OCI-M1 (cell line): ENCODE data around the gene YIPF4.
A peak's percentile ranks its signal among the peaks of the same experiment; 100 is the strongest.
"Not testable (repeated sequence)": the region's sequence is repeated elsewhere in the genome, so short reads cannot be mapped to it uniquely, and the experiment has no call there.

Experiments used
- DNase-seq: peaks from one replicate; lab custom pipeline; 2025; lab: John Stamatoyannopoulos, UW

The YIPF4 gene

GRCh38 chr2:32277674-32278477, at the start of gene YIPF4:
TSS of gene YIPF4 (plus strand) at chr2:32277904. CDS start at chr2:32278156, 252 bp downstream.
- DNase-seq, result peak; percentile 96

- no peak for DNase-seq
Measured at GRCh38 chr2:32228181-32228580, 49.5 kb upstream of the YIPF4 start.

GRCh38 chr2:32229635-32230034, 48.1 kb upstream of the YIPF4 start:
- no peak for DNase-seq

- no peak for DNase-seq
Measured at GRCh38 chr2:32231959-32232358, 45.7 kb upstream of the YIPF4 start.

GRCh38 chr2:32235315-32235714, 42.4 kb upstream of the YIPF4 start:
- DNase-seq, result no peak

GRCh38 chr2:32237488-32237887, 40.2 kb upstream of the YIPF4 start:
- no peak for DNase-seq

- no peak for DNase-seq
Measured at GRCh38 chr2:32237996-32238395, 39.7 kb upstream of the YIPF4 start.

- DNase-seq, result peak; percentile 34
Measured at GRCh38 chr2:32242331-32242730, 35.4 kb upstream of the YIPF4 start.

GRCh38 chr2:32246911-32247310, 30.8 kb upstream of the YIPF4 start:
- no peak for DNase-seq

GRCh38 chr2:32248299-32248698, 29.4 kb upstream of the YIPF4 start:
- no peak for DNase-seq

- no peak for DNase-seq
Measured at GRCh38 chr2:32249731-32250236, 27.9 kb upstream of the YIPF4 start.

- no peak for DNase-seq
Measured at GRCh38 chr2:32250290-32250689, 27.4 kb upstream of the YIPF4 start.

- no peak for DNase-seq
Measured at GRCh38 chr2:32258242-32258641, 19.5 kb upstream of the YIPF4 start.

GRCh38 chr2:32260376-32260775, 17.3 kb upstream of the YIPF4 start:
- DNase-seq, result no peak

GRCh38 chr2:32262105-32262504, 15.6 kb upstream of the YIPF4 start:
- peak; percentile 77 for DNase-seq

GRCh38 chr2:32264422-32265105, 13.1 kb upstream of the YIPF4 start, which contains the start of gene NLRC4:
TSS of gene NLRC4 (minus strand) at chr2:32264886. CDS start at chr2:32256775, 8,111 bp downstream.
- peak; percentile 85 for DNase-seq

GRCh38 chr2:32271063-32271462, 6.6 kb upstream of the YIPF4 start:
- DNase-seq, result no peak

- DNase-seq, result no peak
Measured at GRCh38 chr2:32272279-32272678, 5.4 kb upstream of the YIPF4 start.

- peak; percentile 40 for DNase-seq
Measured at GRCh38 chr2:32274289-32274688, 3.4 kb upstream of the YIPF4 start.

GRCh38 chr2:32275790-32276189, 1.9 kb upstream of the YIPF4 start:
- not testable (repeated sequence) for DNase-seq

- no peak for DNase-seq
Measured at GRCh38 chr2:32277363-32277673, 386 bp upstream of the YIPF4 start.

- no peak for DNase-seq
Measured at GRCh38 chr2:32278478-32278853, 762 bp downstream of the YIPF4 start.

GRCh38 chr2:32284321-32284720, 6.6 kb downstream of the YIPF4 start:
- no peak for DNase-seq
